HPDE6-E6E7 (cell line): Measurements from ENCODE around the gene PLEKHA5.
"Not testable (repeated sequence)": the region's sequence is repeated elsewhere in the genome, so short reads cannot be mapped to it uniquely, and the experiment has no call there.

Experiments
- DNase-seq: peaks from one replicate; pipeline ENCODE4 v3.0.0; 2011; ENCODE audit warnings: missing footprints; ENCODE audit errors: extremely low spot score

Gene PLEKHA5

GRCh38 chr12:19129486-19130223, at the start of gene PLEKHA5:
PLEKHA5 (plus strand) TSS chr12:19129733; CDS start chr12:19129800, 67 bp downstream.
- no peak for DNase-seq

GRCh38 chr12:19080918-19081317, 48.6 kb upstream of the PLEKHA5 start:
- no peak for DNase-seq

- no peak for DNase-seq
Measured at GRCh38 chr12:19082365-19082911, 47.1 kb upstream of the PLEKHA5 start.

- no peak for DNase-seq
Measured at GRCh38 chr12:19084547-19084946, 45.0 kb upstream of the PLEKHA5 start.

GRCh38 chr12:19085090-19085489, 44.4 kb upstream of the PLEKHA5 start:
- no peak for DNase-seq

GRCh38 chr12:19088606-19089005, 40.9 kb upstream of the PLEKHA5 start:
- no peak for DNase-seq

GRCh38 chr12:19092482-19092881, 37.1 kb upstream of the PLEKHA5 start:
- not testable (repeated sequence) for DNase-seq

- no peak for DNase-seq
Measured at GRCh38 chr12:19093218-19093617, 36.3 kb upstream of the PLEKHA5 start.

- DNase-seq, result no peak
Measured at GRCh38 chr12:19095331-19095730, 34.2 kb upstream of the PLEKHA5 start.

GRCh38 chr12:19095756-19096480, 33.6 kb upstream of the PLEKHA5 start:
- peak; percentile 38 for DNase-seq

- no peak for DNase-seq
Measured at GRCh38 chr12:19105463-19105862, 24.1 kb upstream of the PLEKHA5 start.

GRCh38 chr12:19107750-19108149, 21.8 kb upstream of the PLEKHA5 start:
- no peak for DNase-seq

GRCh38 chr12:19110221-19110940, 19.2 kb upstream of the PLEKHA5 start:
- no peak for DNase-seq

GRCh38 chr12:19113464-19113863, 16.1 kb upstream of the PLEKHA5 start:
- no peak for DNase-seq

GRCh38 chr12:19115285-19115684, 14.2 kb upstream of the PLEKHA5 start:
- no peak for DNase-seq

- no peak for DNase-seq
Measured at GRCh38 chr12:19119440-19119839, 10.1 kb upstream of the PLEKHA5 start.

GRCh38 chr12:19120795-19121194, 8.7 kb upstream of the PLEKHA5 start:
- no peak for DNase-seq

GRCh38 chr12:19121449-19122018, 8.0 kb upstream of the PLEKHA5 start:
- DNase-seq, result no peak

- no peak for DNase-seq
Measured at GRCh38 chr12:19125325-19125724, 4.2 kb upstream of the PLEKHA5 start.

GRCh38 chr12:19127270-19127669, 2.3 kb upstream of the PLEKHA5 start:
- no peak for DNase-seq

- DNase-seq, result no peak
Measured at GRCh38 chr12:19128485-19128884, 1.0 kb upstream of the PLEKHA5 start.

- DNase-seq, result no peak
Measured at GRCh38 chr12:19129122-19129485, 429 bp upstream of the PLEKHA5 start.
